ENCODE measurements around the gene C11orf71.

Gene C11orf71

DNA sequence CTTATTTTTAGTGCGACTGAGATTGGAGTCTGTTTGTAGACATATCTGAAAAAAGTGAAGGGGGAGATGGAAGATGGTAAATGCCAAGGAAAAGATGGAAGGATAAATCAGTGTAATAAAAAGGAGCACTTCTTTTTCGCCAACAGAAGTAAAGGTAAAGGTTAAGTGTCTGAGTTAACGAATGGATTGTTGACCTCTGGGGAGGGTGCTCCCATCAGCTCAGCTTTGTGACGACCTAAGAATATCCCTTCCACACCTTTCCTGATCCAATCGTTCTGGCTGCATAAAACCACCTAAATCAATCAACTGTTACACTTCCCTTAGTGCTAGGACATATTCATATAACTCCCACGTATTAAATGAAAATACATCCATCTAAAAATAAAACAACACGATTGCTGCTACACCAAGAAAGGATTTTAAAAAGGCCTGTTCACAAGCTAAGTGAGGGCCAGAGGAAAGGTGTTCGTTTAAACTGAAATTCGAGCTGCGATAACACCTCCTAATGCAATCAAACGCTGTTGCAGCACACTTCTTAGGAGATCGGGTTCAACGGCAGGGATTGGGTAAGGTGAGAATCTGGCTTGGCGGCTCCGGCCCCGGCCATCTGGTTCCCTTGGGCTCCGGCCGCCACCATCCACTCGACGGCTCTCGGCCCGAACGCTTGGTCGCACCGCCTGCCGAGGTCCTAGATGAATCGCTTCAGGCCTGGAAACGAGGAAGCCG, 658 bp downstream of the C11orf71 start:
- no peak for DNase-seq (ENCODE audit: low read depth in 2 of 2)

DNA sequence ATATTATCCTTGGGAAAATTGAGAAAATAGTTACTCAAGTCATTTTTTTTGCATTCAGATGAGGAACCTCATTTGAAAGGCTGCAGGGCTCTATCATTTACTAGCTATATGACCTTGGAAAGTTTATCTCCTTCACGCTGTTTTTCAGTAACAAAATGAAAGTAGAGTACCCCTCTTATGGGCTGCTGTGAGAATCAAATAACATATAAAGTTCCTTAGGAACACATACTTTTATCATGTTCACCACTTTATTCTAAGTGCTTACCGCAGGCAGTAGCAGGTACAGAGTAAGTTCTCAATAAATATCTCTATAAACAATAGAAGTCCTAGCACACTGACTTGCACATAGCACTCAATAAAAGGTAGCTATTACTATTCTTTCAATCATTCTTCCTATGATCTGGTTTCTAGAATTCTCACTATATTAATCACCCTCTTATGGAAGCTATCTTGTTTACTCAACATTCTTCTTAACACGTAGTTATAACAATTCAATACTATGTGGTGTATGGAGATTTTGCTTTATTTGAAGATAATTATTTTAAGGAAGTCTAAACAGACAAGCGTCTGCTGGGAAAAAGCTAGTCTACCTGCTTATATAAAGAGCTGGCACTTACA, 1.9 kb downstream of the C11orf71 start:
- no peak for DNase-seq (ENCODE audit: low read depth in 2 of 2)

- no peak for DNase-seq (ENCODE audit: low read depth in 2 of 2)
These were observed 2.8 kb downstream of the C11orf71 start for GRCh38 chr11:114397349-114397982.

DNA sequence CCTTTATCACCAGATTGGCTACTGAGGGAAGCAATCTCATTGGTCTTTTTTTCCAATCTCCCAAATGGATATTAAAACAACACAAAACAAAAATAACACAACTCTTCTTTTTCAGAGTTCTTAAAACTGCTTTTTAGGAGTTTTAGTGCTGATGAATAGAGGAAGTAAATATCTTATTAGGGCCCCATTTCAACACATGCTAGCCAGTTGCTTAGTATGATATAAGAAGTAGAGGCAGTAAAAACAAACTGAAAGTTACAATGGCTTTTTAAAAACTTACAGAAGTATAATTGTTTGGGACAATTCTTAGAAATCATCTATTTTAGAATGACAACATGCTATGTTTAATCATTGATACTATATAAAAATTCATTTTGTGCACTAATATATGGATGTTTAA, 3.4 kb downstream of the C11orf71 start:
- no peak for DNase-seq (ENCODE audit: low read depth in 2 of 2)

GRCh38 chr11:114395736-114396135, 4.6 kb downstream of the C11orf71 start:
- DNase-seq (ENCODE audit: low read depth in 2 of 2) = no peak

DNA sequence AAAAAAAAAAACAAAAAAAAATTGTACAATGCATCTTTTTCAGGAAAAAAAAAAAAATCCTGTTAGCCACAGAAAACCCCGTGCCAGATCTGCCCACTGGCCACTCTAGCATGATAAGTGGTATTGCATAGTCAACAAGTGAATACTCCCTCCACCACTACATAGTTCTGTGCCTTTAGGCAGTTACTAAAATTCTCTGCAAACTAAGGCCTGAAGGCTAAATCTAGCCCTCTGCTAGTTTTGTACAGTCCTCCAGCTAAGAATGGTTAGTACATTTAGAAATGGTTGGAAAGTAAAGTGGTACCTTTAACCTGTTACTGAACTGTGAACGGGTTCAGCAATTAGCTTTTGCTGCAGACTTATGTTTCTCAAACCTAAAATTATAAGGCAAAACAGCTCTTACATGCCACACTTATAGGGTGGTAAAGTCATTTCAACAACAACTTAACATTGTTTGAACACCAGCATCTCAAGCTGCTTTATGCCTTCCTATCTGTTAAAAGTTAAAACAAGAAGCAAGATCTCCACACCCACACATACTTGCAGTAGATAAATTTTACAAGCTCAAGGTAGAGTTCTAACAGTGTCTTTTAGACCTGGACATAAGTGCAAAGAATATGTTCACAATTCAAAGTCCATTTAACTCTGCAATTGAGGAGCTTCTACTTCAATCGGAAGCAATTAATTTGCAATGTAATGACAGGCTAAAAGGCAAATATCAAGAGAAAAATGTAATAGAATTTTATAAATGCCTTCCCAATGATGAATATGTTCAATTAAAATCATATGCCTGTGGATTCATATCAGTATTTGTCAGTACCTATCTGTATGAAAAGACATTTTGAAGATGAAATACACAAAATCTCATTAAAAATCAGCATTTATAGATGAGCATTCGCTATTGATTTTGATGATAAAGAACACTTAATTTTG, 7.3 kb downstream of the C11orf71 start:
- DNase-seq (ENCODE audit: low read depth in 2 of 2) = no peak

DNA sequence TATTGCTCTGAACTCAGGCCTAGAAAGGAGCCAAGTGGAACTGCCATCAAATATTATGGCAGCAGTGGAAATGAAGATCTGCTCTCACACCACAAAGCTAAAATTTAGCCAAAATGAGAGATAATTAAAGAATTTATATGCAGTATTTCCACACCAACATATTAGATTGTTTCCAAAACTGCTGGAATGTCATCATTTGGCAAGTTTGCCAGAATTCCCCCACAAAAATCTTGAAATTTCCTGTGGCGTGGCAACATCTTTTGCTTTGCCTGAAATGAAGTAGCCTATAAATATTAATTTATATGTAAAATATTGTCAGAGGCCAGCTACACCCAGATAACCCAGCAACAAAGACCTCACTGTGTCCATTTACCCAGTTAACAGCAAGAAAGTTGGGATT, 13.8 kb downstream of the C11orf71 start:
- no peak for DNase-seq (ENCODE audit: low read depth in 2 of 2)

DNA sequence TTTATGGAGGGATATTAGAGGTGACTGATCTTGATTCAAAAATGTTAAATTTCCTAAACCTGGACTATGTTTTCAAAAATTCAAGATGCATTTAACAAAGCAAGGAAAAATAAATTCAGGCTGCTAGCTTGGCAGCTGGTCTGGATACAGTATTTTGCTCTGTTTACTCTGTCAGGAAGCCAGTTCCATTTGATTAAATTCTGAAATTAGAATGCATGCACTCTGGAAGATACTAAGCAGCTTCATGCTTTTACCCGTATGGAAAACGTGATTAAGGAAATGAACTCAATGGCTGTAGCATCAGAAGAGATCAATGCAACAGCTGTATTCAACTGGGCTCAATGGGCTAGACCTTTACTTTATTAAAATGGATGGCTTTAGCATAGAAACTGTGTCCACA, 14.2 kb downstream of the C11orf71 start:
- no peak for DNase-seq (ENCODE audit: low read depth in 2 of 2)

DNA sequence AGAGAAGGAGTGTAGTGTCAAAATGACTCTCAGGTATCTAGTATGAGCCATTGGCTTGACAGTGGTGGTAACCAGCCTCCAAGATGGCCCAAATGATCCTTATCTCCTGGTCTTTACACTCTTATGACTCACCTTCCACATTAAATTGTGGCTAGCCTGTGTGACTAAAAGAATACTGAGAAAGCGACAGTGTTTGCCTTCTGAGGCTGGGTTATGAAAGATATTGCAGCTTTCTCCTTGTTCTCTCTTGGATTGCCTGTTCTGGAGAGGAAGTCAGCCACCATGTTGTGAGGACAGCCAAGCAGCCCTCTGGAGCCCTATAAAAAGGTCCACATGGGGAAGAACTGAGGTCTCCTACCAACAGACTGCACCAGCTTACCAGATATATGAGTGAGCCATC, 15.8 kb downstream of the C11orf71 start:
- DNase-seq (ENCODE audit: low read depth in 2 of 2) = no peak

- DNase-seq (ENCODE audit: low read depth in 2 of 2) = no peak
These were observed 17.8 kb downstream of the C11orf71 start for GRCh38 chr11:114382509-114382908.

DNA sequence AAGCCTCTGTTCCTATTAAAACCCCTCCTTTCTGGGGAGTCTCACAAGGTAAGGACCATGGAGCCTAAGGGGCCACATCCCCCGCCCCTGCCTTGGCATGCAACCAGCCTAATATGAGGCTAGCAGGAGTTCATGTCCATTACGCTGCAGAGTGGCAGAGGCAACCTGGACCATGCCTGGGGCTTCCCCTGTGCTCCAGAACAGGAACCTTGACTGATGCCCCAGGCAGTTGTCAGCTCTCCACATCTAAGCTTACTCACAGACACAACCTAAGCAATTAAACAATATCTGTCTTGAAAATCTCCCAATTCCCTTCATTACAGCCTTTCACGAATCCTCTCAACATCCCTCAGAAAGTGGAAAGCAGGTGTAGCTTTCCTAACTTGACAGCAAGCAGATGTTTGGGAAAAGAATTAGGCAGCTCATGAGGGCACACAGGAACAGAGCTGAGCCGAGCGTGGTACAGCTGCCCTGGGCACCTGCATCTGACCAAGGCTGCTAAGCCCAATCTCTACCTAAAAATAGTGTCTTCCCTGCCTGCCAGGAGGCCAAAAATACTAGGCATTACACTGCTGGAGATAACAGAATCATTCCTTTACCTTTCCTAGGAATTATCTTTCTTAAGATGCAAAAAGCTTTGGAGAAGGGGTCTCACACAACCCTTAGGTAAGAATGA, 20.8 kb downstream of the C11orf71 start:
- no peak for DNase-seq (ENCODE audit: low read depth in 2 of 2)

- DNase-seq (ENCODE audit: low read depth in 2 of 2) = no peak
These were observed 22.6 kb downstream of the C11orf71 start for GRCh38 chr11:114377612-114378267.

DNA sequence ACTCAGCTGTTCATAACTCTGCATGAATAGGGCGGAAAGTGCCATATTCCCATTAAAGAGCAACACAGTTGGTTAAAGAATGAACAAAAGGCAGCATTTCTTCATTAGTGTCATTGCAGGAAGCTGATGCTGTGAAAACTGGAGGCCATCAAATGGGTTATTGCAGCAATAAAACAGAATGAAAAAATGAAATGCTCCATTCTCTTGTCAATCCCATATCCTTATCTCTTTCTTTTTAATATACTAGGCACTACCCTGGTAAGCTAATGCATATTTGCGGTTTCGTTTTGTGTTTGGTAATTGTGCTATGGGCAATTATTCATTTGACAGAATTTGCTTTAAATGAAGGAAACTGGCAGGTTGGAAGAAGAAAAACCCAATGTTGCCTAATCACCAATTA, 25.3 kb downstream of the C11orf71 start:
- DNase-seq (ENCODE audit: low read depth in 2 of 2) = no peak

GRCh38 chr11:114368918-114369680, 31.2 kb downstream of the C11orf71 start:
- DNase-seq (ENCODE audit: low read depth in 2 of 2) = no peak

DNA sequence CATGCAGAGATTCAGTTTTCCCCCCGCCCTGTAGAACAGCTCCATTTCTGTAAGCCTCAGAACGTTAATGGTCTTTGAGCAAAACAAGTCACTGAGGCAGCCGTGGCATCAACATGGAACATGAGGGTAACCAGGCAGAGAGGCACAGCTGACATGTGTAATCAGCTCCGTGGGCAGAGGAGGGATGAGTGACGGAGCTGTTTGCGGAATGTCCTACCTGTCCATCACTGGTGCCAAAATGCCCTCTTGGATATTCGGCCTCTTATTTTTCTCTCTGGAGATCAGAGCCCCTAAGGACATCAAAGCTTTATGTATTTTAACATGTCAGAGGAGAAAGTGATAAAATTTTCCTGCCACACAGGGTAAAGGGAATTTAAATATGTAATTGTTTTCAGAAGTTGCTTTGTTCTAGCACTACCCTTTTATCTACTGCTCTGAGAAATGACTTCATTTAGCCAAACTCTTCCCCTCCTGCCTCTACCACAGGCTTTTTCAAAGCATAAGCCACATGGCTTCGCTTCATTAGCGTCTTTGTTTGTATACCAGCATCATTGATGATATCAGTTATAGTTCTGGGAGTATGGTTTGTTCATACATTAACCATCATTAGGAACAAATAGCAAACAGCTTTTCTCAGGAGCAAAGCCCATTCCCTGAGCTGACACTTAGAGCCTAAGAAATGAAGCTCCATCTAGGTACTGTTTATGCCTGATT, 32.9 kb downstream of the C11orf71 start:
- no peak for DNase-seq (ENCODE audit: low read depth in 2 of 2)

- DNase-seq (ENCODE audit: low read depth in 2 of 2) = no peak
These were observed 33.7 kb downstream of the C11orf71 start for GRCh38 chr11:114366331-114367243.

DNA sequence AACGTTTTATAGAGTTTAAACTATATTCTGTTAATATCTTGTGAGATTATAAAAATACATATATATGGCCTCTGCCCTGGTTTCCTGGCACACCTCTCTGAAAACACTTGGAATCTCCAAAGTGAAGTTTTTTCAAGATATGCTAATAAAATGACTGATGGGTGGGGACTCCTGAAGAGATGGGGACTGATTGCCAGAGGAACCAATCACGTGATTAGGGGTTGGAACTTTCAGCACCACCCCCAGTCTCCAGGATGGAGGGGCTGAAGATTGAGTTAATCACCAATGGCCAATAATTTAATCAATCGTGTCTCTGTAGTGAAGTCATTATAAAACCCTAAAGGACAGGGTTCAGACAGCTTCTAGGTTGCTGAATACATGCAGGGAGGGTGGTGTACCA, 37.4 kb downstream of the C11orf71 start:
- DNase-seq (ENCODE audit: low read depth in 2 of 2) = no peak

- DNase-seq (ENCODE audit: low read depth in 2 of 2) = no peak
These were observed 38.0 kb downstream of the C11orf71 start for GRCh38 chr11:114362326-114362725.

DNA sequence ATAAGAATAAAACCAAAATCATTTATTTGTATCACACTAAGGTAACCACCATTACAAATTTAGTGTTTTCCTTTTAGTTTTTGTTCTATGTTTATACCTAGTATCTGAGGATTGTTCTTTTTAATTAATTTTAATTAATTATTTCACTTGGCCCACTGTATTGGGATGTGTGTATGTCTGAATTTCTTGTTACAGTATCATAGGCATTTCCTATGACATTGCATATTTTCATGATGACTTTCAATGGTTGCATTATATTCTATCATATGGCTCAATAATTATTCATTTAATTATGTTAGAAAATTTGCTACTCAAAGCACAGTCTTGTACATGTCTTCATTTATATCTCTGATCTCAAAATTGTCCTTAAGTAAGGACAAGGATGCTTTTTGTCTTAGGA, 41.0 kb downstream of the C11orf71 start:
- DNase-seq (ENCODE audit: low read depth in 2 of 2) = no peak

Measured in stimulated activated CD4-positive, alpha-beta T cell treated with anti-CD3 and anti-CD28 coated beads, Interleukin-1b, Interleukin-23, amount 100 ng/mL, for 4 hours (primary cell).